Peyer's patch (tissue), 4 donors: Measurements from ENCODE around the gene SEMA4C.

Experiments used
- POLR2A ChIP-seq, 2 donors: fragments of 450-650 bp; IDR thresholded peaks; one replicate each; pipeline ENCODE4 v1.5.1; 2017; ENCODE audit warnings: antibody characterized with exemption in 2 of 2, mild to moderate bottlenecking in 2 of 2, moderate library complexity in 2 of 2
- TF ChIP-seq, protein P1 (sequence below), 6 experiments: fragments of 450-650 bp in 4 of 6; fragments of 200-600 bp in 2 of 6; sonication (generic) in 1 of 6; IDR thresholded peaks; one replicate each; pipeline ENCODE4 v1.5.1; 2017 to 2019; ENCODE audit warnings: antibody characterized with exemption in 6 of 6, mild to moderate bottlenecking in 3 of 6, moderate library complexity in 1 of 6

GRCh38 chr2:96848264-96848663 lies 21.6 kb downstream of the SEMA4C start:
- no peak for TF ChIP-seq POLR2A (IDR thresholded peaks at IDR 0.05)
- TF ChIP-seq, protein P1, sequence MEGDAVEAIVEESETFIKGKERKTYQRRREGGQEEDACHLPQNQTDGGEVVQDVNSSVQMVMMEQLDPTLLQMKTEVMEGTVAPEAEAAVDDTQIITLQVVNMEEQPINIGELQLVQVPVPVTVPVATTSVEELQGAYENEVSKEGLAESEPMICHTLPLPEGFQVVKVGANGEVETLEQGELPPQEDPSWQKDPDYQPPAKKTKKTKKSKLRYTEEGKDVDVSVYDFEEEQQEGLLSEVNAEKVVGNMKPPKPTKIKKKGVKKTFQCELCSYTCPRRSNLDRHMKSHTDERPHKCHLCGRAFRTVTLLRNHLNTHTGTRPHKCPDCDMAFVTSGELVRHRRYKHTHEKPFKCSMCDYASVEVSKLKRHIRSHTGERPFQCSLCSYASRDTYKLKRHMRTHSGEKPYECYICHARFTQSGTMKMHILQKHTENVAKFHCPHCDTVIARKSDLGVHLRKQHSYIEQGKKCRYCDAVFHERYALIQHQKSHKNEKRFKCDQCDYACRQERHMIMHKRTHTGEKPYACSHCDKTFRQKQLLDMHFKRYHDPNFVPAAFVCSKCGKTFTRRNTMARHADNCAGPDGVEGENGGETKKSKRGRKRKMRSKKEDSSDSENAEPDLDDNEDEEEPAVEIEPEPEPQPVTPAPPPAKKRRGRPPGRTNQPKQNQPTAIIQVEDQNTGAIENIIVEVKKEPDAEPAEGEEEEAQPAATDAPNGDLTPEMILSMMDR (IDR thresholded peaks at IDR 0.05) = no peak
